HG03066 (cell line): Measurements from ENCODE around the gene EEIG1.
"Not testable (repeated sequence)": the region's sequence is repeated elsewhere in the genome, so short reads cannot be mapped to it uniquely, and the experiment has no call there.

Experiments used
- ATAC-seq: cut with Tn5 transposase; IDR thresholded peaks from one replicate; pipeline ENCODE4 v1.9.1; 2021; ENCODE audit warnings: low read depth; ENCODE audit not compliant: unreplicated experiment

EEIG1 gene

GRCh38 chr9:127980706-127981558, at the start of gene EEIG1:
Gene EEIG1, minus strand, starts transcription at chr9:127980989. Its CDS starts 852 bp downstream, at chr9:127980137.
- peak; percentile 63 for ATAC-seq

- no peak for ATAC-seq
Measured at GRCh38 chr9:128027705-128028104, 46.9 kb upstream of the EEIG1 start.

GRCh38 chr9:128026773-128027541, 46.2 kb upstream of the EEIG1 start:
- peak; percentile 10 for ATAC-seq

- peak; percentile 45 for ATAC-seq
Measured at GRCh38 chr9:128026255-128026772, 45.5 kb upstream of the EEIG1 start.

- no peak for ATAC-seq
Measured at GRCh38 chr9:128025736-128026135, 44.9 kb upstream of the EEIG1 start.

GRCh38 chr9:128024761-128025308, 44.0 kb upstream of the EEIG1 start:
- ATAC-seq: no peak

- ATAC-seq: not testable (repeated sequence)
Measured at GRCh38 chr9:128023671-128024070, 42.9 kb upstream of the EEIG1 start.

GRCh38 chr9:128022886-128023285, 42.1 kb upstream of the EEIG1 start:
- ATAC-seq: no peak

- ATAC-seq: no peak
Measured at GRCh38 chr9:128021098-128021497, 40.3 kb upstream of the EEIG1 start.

GRCh38 chr9:128020692-128021091, 39.9 kb upstream of the EEIG1 start:
- no peak for ATAC-seq

GRCh38 chr9:128015696-128016095, 34.9 kb upstream of the EEIG1 start:
- ATAC-seq: no peak

- no peak for ATAC-seq
Measured at GRCh38 chr9:128011071-128011817, 30.5 kb upstream of the EEIG1 start.

- ATAC-seq: no peak
Measured at GRCh38 chr9:128009639-128010038, 28.9 kb upstream of the EEIG1 start.

- ATAC-seq: no peak
Measured at GRCh38 chr9:128008171-128008570, 27.4 kb upstream of the EEIG1 start.

- no peak for ATAC-seq
Measured at GRCh38 chr9:128007566-128008138, 26.9 kb upstream of the EEIG1 start.

GRCh38 chr9:128006332-128006996, 25.7 kb upstream of the EEIG1 start:
- no peak for ATAC-seq

GRCh38 chr9:128005923-128006322, 25.1 kb upstream of the EEIG1 start:
- no peak for ATAC-seq

GRCh38 chr9:128003966-128004604, 23.3 kb upstream of the EEIG1 start:
- no peak for ATAC-seq

GRCh38 chr9:128002959-128003358, 22.2 kb upstream of the EEIG1 start:
- ATAC-seq: no peak
